Activated CD8-positive, alpha-beta T cell treated with anti-CD3 and anti-CD28 coated beads for 36 hours (primary cell): ENCODE measurements around the gene PILRB. TPM values are rescaled to one million over a fixed set of nuclear protein-coding genes. Genes with fewer than 3 reads are reported as not detected.

ENCODE experiments used
- ATAC-seq: fragments of 200-7000 bp; cut with Tn5 transposase; one replicate; pipeline ENCODE4 v1.10.0; 2021; ENCODE audit warnings: mild to moderate bottlenecking, moderate library complexity
- CTCF ChIA-PET: fragments of 350-600 bp; sonication (Branson Sonifier 250); formaldehyde crosslinking; loops from one replicate; lab custom pipeline; 2021; ENCODE audit warnings: antibody characterized with exemption; lab: Charles Lee
- POLR2A ChIA-PET: fragments of 350-600 bp; sonication (Branson Sonifier 250); formaldehyde crosslinking; loops from one replicate; lab custom pipeline; 2021; ENCODE audit warnings: antibody characterized with exemption; lab: Charles Lee
- DNase-seq: peaks from one replicate; pipeline ENCODE4 v3.0.0-alpha.2; 2020
- H3K27ac Mint-ChIP-seq: one replicate; pipeline ENCODE4 v1.8.0; 2021; ENCODE audit warnings: mild to moderate bottlenecking, mixed read lengths
- H3K27me3 Mint-ChIP-seq: one replicate; pipeline ENCODE4 v1.8.0; 2021; ENCODE audit warnings: mixed read lengths
- H3K36me3 Mint-ChIP-seq: one replicate; pipeline ENCODE4 v1.8.0; 2021; ENCODE audit warnings: low read depth, mixed read lengths
- H3K4me1 Mint-ChIP-seq: one replicate; pipeline ENCODE4 v1.8.0; 2021; ENCODE audit warnings: low read depth, mixed read lengths
- H3K4me3 Mint-ChIP-seq: one replicate; pipeline ENCODE4 v1.8.0; 2021; ENCODE audit warnings: mild to moderate bottlenecking, moderate library complexity, mixed read lengths
- H3K9me3 Mint-ChIP-seq: one replicate; pipeline ENCODE4 v1.8.0; 2021; ENCODE audit warnings: mixed read lengths
- CTCF ChIP-seq: fragments of 200-600 bp; IDR thresholded peaks from one replicate; pipeline ENCODE4 v1.8.0; 2022; ENCODE audit warnings: antibody characterized with exemption, mild to moderate bottlenecking
- intact Hi-C: fragments of 100-400 bp; cut with micrococcal nuclease; formaldehyde crosslinking; loops from one replicate; pipeline ENCODE4 v1.10.0; 2022
- total RNA-seq, 2 experiments: library from RNA; stranded (reverse); gene quantifications; one replicate each; pipeline ENCODE4 v1.2.3, GENCODE V29; 2021

The PILRB gene
- total RNA-seq, 2 experiments from 2014 or later = 43.7 to 46.8 TPM

GRCh38 chr7:100387695-100388094 is 29.8 kb downstream of the PILRB start:
- peaks cover 3% of the 10 kb centered on the region for H3K4me1 Mint-ChIP-seq
- DNase-seq (no peak), ATAC-seq (no peak)
- POLR2A ChIA-PET = interaction anchor here (0.7 to 1.0 kb wide), 2 partner anchors 12 to 22 kb away, joined by 3 to 4 read pairs; no protein-coding TSS in a partner anchor
- peaks cover 5% of the 10 kb centered on the region for H3K27me3 Mint-ChIP-seq
- no peak overlapping the region for H3K4me3 Mint-ChIP-seq
- no peaks in the 10 kb centered on the region for H3K36me3 Mint-ChIP-seq
- intact Hi-C loops = no loop called here
- no peak overlapping the region for H3K27ac Mint-ChIP-seq
- no peaks in the 10 kb centered on the region for H3K9me3 Mint-ChIP-seq
- no peak for TF ChIP-seq CTCF
- CTCF ChIA-PET = interaction anchor here (1.0 to 2.0 kb wide), 2 partner anchors 20 kb away, joined by 3 to 11 read pairs; no protein-coding TSS in a partner anchor

GRCh38 chr7:100389437-100390088 is 31.6 kb downstream of the PILRB start:
- ATAC-seq (no peak), DNase-seq (no peak)
- POLR2A ChIA-PET = interaction anchor here (0.7 to 1.4 kb wide), 4 partner anchors 20 to 39 kb away, joined by 3 to 6 read pairs (median 4); partner anchors contain the start of genes MEPCE and ZCWPW1
- intact Hi-C loops = no loop called here
- H3K4me3 Mint-ChIP-seq = no peak overlapping the region
- H3K4me1 Mint-ChIP-seq = no peaks in the 10 kb centered on the region
- H3K9me3 Mint-ChIP-seq = no peaks in the 10 kb centered on the region
- CTCF ChIA-PET = interaction anchor here (1.3 to 1.7 kb wide), 2 partner anchors 14 to 18 kb away, joined by 4 to 5 read pairs; no protein-coding TSS in a partner anchor
- no peak for TF ChIP-seq CTCF
- no peak overlapping the region for H3K27ac Mint-ChIP-seq
- no peaks in the 10 kb centered on the region for H3K36me3 Mint-ChIP-seq
- peaks cover 7% of the 10 kb centered on the region for H3K27me3 Mint-ChIP-seq

GRCh38 chr7:100390286-100391009 is 32.5 kb downstream of the PILRB start:
- Mint-ChIP-seq H3K27me3 (peaks cover 7% of the 10 kb centered on the region), H3K27ac (no peak overlapping the region), H3K4me1 (peaks cover under 1% of the 10 kb centered on the region), H3K9me3 (no peaks in the 10 kb centered on the region), H3K4me3 (no peak overlapping the region), H3K36me3 (no peaks in the 10 kb centered on the region)
- ATAC-seq (no peak), DNase-seq (no peak)
- TF ChIP-seq CTCF = no peak
- POLR2A ChIA-PET = interaction anchor here (1.0 kb wide), 1 partner anchor 22 kb away, joined by 3 read pairs; no protein-coding TSS in a partner anchor
- intact Hi-C loops = no loop called here
- CTCF ChIA-PET = interaction anchor here (1.7 kb wide), 1 partner anchor 17 kb away, joined by 6 read pairs; no protein-coding TSS in a partner anchor

GRCh38 chr7:100393233-100393905 is 35.5 kb downstream of the PILRB start:
- CTCF ChIA-PET = interaction anchor here (2.2 kb wide), 1 partner anchor 14 kb away, joined by 10 read pairs; no protein-coding TSS in a partner anchor
- Mint-ChIP-seq H3K4me3 (no peak overlapping the region), H3K4me1 (peaks cover 16% of the 10 kb centered on the region), H3K36me3 (no peaks in the 10 kb centered on the region), H3K9me3 (no peaks in the 10 kb centered on the region), H3K27ac (no peak overlapping the region), H3K27me3 (peaks cover 8% of the 10 kb centered on the region)
- no peak for TF ChIP-seq CTCF
- ATAC-seq = no peak
- intact Hi-C loops = no loop called here
- POLR2A ChIA-PET = no interaction called here
- no peak for DNase-seq
